H1 (cell line): ENCODE measurements around the gene ACLY.
"Not testable (repeated sequence)": the region's sequence is repeated elsewhere in the genome, so short reads cannot be mapped to it uniquely, and the experiment has no call there.

Experiments used
- CTCF ChIP-seq, 3 experiments: IDR thresholded peaks; 1 replicate in 2 of 3; 2 replicates in 1 of 3; pipeline versions ENCODE4 v1.5.1 to v1.6.1; 2011; ENCODE audit warnings: low read length in 3 of 3, mild to moderate bottlenecking in 3 of 3, inconsistent platforms in 2 of 3, low read depth in 1 of 3, moderate library complexity in 1 of 3; ENCODE audit not compliant: insufficient read depth in 1 of 3; ENCODE audit errors: control extremely low read depth in 1 of 3
- EZH2 ChIP-seq: fragments of 200-600 bp; sonication (generic); IDR thresholded peaks from 2 replicates; pipeline ENCODE4 v1.7.1; 2012; ENCODE audit warnings: low read depth, mild to moderate bottlenecking, moderate library complexity, low read length, inconsistent platforms; ENCODE audit not compliant: severe bottlenecking
- FOSL1 ChIP-seq: IDR thresholded peaks from 2 replicates; pipeline ENCODE4 v1.6.1; 2011; ENCODE audit warnings: mild to moderate bottlenecking, low read depth, low read length, moderate library complexity; ENCODE audit not compliant: insufficient read depth
- POLR2AphosphoS5 ChIP-seq: IDR thresholded peaks from 2 replicates; pipeline ENCODE4 v1.6.1; 2011; ENCODE audit warnings: low read depth, low read length
- RXRA ChIP-seq: IDR thresholded peaks from 2 replicates; pipeline ENCODE4 v1.6.1; 2011; ENCODE audit warnings: low read depth, mild to moderate bottlenecking, low read length, moderate library complexity; ENCODE audit not compliant: insufficient read depth
- SIN3A ChIP-seq, 2 experiments: IDR thresholded peaks in 1 of 2; conservative IDR thresholded peaks in 1 of 2; 2 replicates each; pipeline ENCODE4 v1.6.1; 2011 to 2012; ENCODE audit warnings: low read length in 2 of 2, improper control_type of control experiment in 1 of 2, low read depth in 1 of 2, mild to moderate bottlenecking in 1 of 2
- USF2 ChIP-seq: IDR thresholded peaks from 2 replicates; pipeline ENCODE4 v1.6.1; 2011; ENCODE audit warnings: low read length, improper control_type of control experiment

GRCh38 chr17:41839448-41839847 is 79.3 kb downstream of the ACLY start:
- TF ChIP-seq CTCF (IDR thresholded peaks at IDR 0.05; ENCODE audit: control extremely low read depth in 1 of 3, insufficient read depth in 1 of 3, low read depth in 1 of 3, low read length in 3 of 3); POLR2AphosphoS5; RXRA; FOSL1; USF2; SIN3A (conservative IDR thresholded peaks at IDR 0.05 in 1 of 2, IDR thresholded peaks at IDR 0.05 in 1 of 2; ENCODE audit: low read depth in 1 of 2, low read length in 2 of 2); EZH2: not testable (repeated sequence)
